Loucy (cell line): ENCODE measurements around the gene KAT8.

Experiments
- EZH2phosphoT487 ChIP-seq: fragments of 200-600 bp; IDR thresholded peaks from 2 replicates; pipeline ENCODE4 v1.6.1; 2018; ENCODE audit warnings: antibody characterized with exemption, mild to moderate bottlenecking, moderate library complexity, borderline replicate concordance
- TF ChIP-seq, protein P1 (sequence below): fragments of 200-600 bp; sonication (generic); conservative IDR thresholded peaks from 2 replicates; pipeline ENCODE4 v1.5.1; 2014; ENCODE audit warnings: mild to moderate bottlenecking, antibody characterized with exemption, low read length

DNA sequence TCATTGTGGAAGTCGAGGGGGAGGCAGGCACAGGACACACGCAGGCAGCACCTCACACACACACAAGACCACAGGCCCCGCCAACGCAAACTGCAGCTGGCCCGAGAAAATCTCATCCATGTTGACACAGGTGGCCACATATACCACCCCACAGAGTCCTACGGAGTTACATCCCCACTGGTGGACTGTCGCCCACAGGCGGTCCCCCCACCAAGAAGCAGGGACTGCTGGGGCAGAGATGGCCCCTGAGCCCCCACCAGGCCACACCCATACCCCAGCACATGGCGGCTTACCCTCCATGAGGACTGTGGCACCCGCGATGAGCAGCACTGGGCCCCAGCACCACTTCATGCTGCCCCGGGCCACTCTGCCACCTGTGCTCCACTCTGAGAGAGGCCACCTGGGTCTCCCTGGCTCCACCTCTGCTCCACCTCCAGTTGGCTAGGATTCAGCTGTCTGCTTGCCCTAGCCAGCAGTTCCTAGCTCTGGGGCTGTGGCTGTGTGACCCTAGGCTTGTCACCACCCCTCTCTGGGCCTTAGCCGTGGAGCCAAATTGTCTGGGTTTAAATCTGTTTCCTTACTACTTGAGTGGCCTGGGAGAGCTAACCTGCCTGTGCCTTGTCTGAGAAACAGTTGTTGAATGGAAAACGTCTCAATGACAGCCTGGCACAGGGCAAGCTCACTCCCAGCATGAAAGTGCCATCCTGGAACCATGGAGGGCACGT is 28.8 kb upstream of the KAT8 start, which contains the start of gene PRSS53:
- TF ChIP-seq, protein P1, sequence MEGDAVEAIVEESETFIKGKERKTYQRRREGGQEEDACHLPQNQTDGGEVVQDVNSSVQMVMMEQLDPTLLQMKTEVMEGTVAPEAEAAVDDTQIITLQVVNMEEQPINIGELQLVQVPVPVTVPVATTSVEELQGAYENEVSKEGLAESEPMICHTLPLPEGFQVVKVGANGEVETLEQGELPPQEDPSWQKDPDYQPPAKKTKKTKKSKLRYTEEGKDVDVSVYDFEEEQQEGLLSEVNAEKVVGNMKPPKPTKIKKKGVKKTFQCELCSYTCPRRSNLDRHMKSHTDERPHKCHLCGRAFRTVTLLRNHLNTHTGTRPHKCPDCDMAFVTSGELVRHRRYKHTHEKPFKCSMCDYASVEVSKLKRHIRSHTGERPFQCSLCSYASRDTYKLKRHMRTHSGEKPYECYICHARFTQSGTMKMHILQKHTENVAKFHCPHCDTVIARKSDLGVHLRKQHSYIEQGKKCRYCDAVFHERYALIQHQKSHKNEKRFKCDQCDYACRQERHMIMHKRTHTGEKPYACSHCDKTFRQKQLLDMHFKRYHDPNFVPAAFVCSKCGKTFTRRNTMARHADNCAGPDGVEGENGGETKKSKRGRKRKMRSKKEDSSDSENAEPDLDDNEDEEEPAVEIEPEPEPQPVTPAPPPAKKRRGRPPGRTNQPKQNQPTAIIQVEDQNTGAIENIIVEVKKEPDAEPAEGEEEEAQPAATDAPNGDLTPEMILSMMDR = no peak
- TF ChIP-seq EZH2phosphoT487 = no peak
